GM21526 (cell line): ENCODE data around the gene TRIM46.
A peak's percentile ranks its signal among the peaks of the same experiment; 100 is the strongest.
"Not testable (repeated sequence)": the region's sequence is repeated elsewhere in the genome, so short reads cannot be mapped to it uniquely, and the experiment has no call there.

Experiments
- ATAC-seq: cut with Tn5 transposase; IDR thresholded peaks from one replicate; pipeline ENCODE4 v1.9.1; 2021; ENCODE audit warnings: moderate library complexity; ENCODE audit not compliant: unreplicated experiment, low FRiP score

The TRIM46 gene

DNA sequence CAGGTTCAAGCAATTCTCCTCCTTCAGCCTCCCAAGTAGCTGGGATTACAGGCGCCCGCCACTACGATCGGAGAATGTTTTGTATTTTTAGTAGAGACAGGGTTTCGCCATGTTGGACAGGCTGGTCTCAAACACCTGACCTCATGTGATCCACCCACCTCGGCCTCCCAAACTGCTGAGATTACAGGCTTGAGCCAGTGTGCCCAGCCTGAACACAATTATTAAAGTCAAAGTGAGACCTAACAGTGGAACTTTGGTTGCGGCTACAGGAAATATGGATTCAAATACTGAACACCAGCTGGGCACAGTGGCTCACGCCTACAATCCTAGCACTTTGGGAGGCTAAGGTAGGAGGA is 51.7 kb downstream of the TRIM46 start:
- ATAC-seq = not testable (repeated sequence)

DNA sequence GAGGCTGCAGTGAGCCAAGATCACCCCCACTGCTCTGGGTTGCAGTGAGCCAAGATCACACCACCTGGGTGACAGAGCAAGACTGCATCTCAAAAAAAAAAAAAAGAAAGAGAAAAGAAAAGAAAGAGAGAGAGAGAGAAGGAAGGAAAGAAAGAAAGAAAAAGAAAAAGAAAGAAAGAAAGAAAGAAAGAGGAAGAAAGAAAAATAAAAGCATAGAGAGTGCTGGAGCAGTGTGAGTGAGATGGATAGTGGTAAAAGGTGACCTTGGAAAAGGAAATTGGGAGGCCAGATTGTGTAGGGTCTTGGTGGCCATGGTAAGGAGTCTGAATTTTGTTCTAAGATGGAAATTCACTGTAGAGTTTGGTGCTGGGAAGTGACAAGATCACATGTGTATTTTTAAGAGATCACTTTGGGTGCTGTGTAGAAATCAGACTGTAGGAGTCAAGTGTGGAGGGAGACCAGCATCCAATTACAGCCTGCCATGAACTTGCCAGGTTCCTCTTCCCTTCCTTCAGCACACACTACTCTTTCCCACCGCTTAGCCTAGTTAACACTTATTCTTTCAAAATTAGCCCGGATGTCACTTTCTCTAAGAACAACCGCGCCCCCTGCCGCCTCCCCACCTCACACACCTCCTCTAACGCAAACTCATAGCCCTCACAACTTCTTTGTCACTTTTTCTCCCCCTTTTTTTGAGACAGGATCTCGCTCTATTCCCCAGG is 52.7 kb downstream of the TRIM46 start:
- ATAC-seq = no peak

DNA sequence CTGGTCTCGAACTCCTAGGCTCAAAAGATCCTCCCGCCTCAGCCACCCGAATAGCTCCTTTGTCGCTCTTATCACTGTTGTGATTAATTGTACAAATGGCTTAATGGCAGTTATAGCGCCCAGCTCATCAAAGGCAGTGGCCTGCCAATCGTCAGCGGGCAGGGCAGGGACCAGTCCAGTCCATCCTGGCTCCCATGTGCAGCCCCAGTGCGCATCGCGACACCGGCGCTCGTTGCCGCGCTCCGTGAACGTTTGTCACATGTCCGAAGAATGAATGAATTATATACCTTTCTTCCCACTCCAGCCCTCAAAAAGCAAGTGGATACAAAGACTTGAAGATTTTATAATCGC is 53.2 kb downstream of the TRIM46 start:
- ATAC-seq = no peak

DNA sequence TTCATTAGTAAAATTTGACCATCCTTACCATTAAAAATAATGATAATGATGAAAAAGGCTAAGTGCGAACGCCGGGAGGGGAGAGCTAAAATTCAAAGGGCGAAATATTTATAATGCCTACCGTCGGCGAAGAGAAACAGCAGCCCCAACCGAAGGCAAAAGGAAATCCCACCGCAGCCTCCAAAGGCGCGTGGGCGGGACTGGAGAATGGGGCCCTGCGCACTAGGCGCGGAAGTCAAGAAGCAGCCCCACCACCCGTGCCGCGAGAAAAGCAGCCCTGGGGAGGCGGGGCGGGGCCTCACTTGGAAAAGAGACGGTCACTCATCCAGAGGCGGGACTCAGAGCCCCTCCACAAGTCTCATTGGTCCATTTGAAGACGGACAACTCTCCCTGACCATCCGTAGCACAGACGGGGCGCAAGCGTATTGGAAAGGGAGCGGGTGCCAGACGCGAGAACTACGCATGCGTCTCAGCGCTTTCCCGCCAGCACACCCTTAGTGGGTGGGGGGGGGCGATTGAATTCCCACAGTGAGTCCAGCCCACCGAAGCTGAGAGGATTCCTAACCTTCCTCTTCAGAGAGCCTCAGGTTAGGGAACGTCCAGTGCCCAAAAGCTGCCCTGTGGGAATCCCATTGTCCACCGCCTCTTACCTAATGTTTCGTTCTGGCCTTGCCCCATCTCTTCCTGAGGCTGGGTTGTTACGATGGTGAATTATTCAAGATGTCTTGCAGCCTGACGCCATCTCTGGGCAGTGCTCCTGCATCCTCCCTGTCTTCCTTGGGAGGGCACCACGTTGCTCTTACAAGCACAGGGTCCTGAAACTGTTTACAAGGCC is 53.8 kb downstream of the TRIM46 start:
- peak; percentile 74 for ATAC-seq

DNA sequence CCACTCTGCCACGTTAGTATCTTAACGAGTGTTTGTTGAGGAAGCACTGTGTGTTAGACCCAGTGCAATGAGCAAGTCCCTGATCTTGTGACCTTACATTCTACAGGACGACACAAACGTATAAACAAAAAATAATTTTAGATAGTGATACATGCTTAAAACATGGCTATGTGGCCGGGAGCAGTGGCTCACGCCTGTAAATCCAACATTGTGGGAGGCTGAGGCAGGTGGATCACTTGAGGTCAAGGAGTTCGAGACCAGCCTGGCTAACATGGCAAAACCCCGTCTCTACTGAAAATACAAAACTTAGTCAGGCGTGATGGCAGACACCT is 54.4 kb downstream of the TRIM46 start:
- no peak for ATAC-seq

DNA sequence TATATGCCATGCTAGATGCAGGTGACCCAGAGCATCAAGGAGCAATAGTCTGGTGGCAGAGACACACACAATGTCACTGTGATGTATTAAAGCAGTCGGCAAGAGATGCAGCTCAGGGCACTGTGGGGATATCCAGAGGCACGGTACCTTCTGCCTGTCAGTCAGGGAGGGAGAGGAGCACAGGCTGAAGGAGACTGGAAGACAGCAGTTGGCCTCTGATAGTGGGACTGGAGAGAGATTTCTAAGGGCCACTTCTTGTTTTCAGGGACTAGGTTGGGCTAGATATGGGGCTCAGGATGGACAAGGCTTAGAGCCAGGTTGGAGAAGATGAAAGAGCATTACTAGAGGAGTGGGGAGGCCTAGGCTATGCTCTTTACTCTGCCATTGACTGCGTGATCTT is 57.7 kb downstream of the TRIM46 start:
- not testable (repeated sequence) for ATAC-seq

DNA sequence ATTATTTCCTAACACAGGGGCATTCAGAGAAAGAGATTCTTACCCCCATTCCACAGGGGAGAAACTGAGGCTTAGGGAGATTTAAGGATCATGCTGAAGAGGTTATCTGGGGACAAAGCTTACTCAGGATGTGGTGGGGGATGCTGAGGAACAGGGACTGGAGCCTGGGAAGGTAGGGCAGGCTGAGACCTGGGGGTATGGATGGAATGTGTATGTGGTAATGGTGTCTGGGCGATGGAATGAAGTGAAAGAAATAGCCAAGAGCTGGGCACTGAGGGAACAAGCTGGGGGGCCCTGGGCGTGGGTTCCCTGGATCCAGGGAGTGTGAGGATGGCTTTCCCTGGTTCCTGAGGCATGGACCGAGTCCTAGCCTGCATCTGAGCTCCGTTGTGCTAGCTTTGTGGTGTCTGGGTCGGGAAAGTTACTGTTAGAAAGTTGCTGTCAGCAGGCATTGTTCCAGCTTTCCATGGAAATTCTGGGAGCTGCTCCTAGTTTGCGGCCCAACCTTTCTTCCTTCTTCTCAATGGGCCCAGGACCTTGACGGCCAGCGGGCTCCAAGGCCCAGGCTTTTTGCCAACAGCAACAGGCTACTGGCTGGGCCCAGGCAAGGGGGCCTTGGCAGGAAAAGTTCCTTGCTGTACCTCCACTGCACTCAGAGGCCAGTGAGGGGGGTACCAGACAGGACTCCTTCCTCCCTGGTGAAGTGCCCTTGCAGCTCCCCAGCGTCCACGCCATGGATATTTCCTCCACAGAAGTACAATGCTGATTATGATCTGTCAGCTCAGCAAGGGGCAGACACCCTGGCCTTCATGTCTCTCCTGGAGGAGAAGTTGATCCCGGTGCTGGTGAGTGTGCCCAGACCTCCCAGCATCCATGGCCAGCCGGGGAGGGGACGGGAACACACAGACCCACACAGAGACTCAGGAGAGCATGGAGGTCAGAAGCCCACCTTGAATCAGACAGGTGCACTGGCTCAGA is 58.6 kb downstream of the TRIM46 start:
- not testable (repeated sequence) for ATAC-seq

DNA sequence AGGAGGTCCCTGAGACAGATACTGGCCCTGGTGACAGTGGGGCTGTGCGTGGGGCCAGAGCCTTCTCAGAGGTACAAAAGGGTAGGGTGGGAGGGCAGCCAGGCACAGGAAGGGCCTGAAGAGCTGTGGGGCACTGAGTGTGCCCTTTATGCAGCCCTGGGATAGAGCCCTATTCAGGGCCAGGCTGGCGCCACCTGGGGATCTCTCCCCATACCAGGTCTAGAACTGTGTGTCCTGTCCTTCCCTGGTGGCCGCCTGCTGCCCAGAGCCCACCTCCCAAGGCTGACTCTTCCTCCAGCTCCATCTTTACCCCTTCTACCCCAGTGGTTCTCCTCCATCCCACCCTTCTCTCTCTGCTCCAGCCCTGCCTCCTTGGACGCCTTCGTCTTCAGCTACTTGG is 59.9 kb downstream of the TRIM46 start:
- not testable (repeated sequence) for ATAC-seq
